K562 (cell line): ENCODE results near the gene PRSS53. TPM values are rescaled to one million over a fixed set of nuclear protein-coding genes. Genes with fewer than 3 reads are reported as not detected.

Source experiments
- ARID3A ChIP-seq: IDR thresholded peaks from 2 replicates; pipeline ENCODE4 v1.6.1; 2012; ENCODE audit warnings: low read depth, low read length, improper control_type of control experiment, borderline replicate concordance
- ATF7 ChIP-seq: fragments of 450-650 bp; IDR thresholded peaks from 2 replicates; pipeline ENCODE4 v1.7.1; 2014; ENCODE audit warnings: mild to moderate bottlenecking, moderate library complexity
- BCLAF1 ChIP-seq, 2 experiments: fragments of 450-650 bp in 1 of 2; IDR thresholded peaks; 2 replicates each; pipeline ENCODE4 v1.6.1; 2011 to 2017; ENCODE audit warnings: low read depth in 2 of 2, antibody characterized with exemption in 1 of 2, borderline replicate concordance in 1 of 2, low read length in 1 of 2, mild to moderate bottlenecking in 1 of 2, mixed read lengths in 1 of 2; ENCODE audit not compliant: control insufficient read depth in 1 of 2
- CHD4 ChIP-seq: fragments of 200-600 bp; sonication (generic); IDR thresholded peaks from 3 replicates; pipeline ENCODE4 v1.6.1; 2012; ENCODE audit warnings: low read depth, mild to moderate bottlenecking, mixed read lengths, low read length, inconsistent platforms; ENCODE audit not compliant: insufficient read depth, insufficient replicate concordance, poor library complexity, severe bottlenecking
- FOXJ2 ChIP-seq: fragments of 200-800 bp; sonication (Bioruptor generic); IDR thresholded peaks from 2 replicates; pipeline ENCODE4 v1.6.1; 2016; ENCODE audit warnings: missing genetic modification characterization, missing compliant biosample characterization
- FOXK2 ChIP-seq, 2 experiments: fragments of 450-650 bp; IDR thresholded peaks in 1 of 2; conservative IDR thresholded peaks in 1 of 2; 2 replicates each; pipeline ENCODE4 v1.6.1; 2016; ENCODE audit warnings: low read depth in 2 of 2, mild to moderate bottlenecking in 1 of 2
- HCFC1 ChIP-seq: IDR thresholded peaks from 2 replicates; pipeline ENCODE4 v1.6.1; 2012; ENCODE audit warnings: low read depth, low read length, improper control_type of control experiment
- HDAC1 ChIP-seq, 2 experiments: fragments of 450-650 bp; IDR thresholded peaks; 2 replicates each; pipeline ENCODE4 v1.6.1; 2016 to 2017; ENCODE audit warnings: inconsistent platforms in 1 of 2, mild to moderate bottlenecking in 1 of 2, moderate library complexity in 1 of 2
- HMG20A ChIP-seq: fragments of 450-650 bp; formaldehyde crosslinking; conservative IDR thresholded peaks from 2 replicates; pipeline ENCODE4 v1.4.0; 2020; ENCODE audit warnings: mild to moderate bottlenecking, mixed read lengths
- PYGO2 ChIP-seq: fragments of 450-650 bp; IDR thresholded peaks from 2 replicates; pipeline ENCODE4 v1.6.1; 2016; ENCODE audit warnings: mild to moderate bottlenecking, missing genetic modification characterization, moderate library complexity, missing compliant biosample characterization
- TEAD2 ChIP-seq: fragments of 450-650 bp; IDR thresholded peaks from 2 replicates; pipeline ENCODE4 v1.6.1; 2016; ENCODE audit warnings: missing genetic modification characterization, control low read depth, missing compliant biosample characterization
- THRAP3 ChIP-seq: fragments of 450-650 bp; IDR thresholded peaks from 2 replicates; pipeline ENCODE4 v1.6.1; 2016; ENCODE audit warnings: mild to moderate bottlenecking, inconsistent platforms, borderline replicate concordance
- ZBTB49 ChIP-seq: sonication (generic); formaldehyde crosslinking; IDR thresholded peaks from 2 replicates; pipeline ENCODE4 v1.8.0; 2022; ENCODE audit warnings: missing genetic modification reagents, mild to moderate bottlenecking, borderline replicate concordance
- ZC3H8 ChIP-seq: fragments of 450-650 bp; IDR thresholded peaks from 2 replicates; pipeline ENCODE4 v1.6.1; 2017
- ZNF518B ChIP-seq: fragments of 250-450 bp; sonication (Bioruptor Pico); IDR thresholded peaks from 2 replicates; pipeline ENCODE4 v1.5.0; 2021; ENCODE audit warnings: mild to moderate bottlenecking, moderate library complexity
- polyA plus RNA-seq, 8 experiments: library from polyadenylated mRNA; depleted of rRNA in 4 of 8; stranded (reverse) in 5 of 8; unstranded in 3 of 8; fragments of >200 nt; fragmentation: Nextera tagmentation in 2 of 8; fragmentation: Illumina TruSeq in 1 of 8; extraction: Ambion mirVana in 2 of 8; extraction: Trizol in 1 of 8; gene quantifications; 2 replicates each; pipeline versions ENCODE4 v1.2.1 to v1.2.3, GENCODE V29; 2011 to 2014; ENCODE audit warnings: inconsistent platforms in 1 of 8, missing spikeins in 1 of 8
- total RNA-seq, 7 experiments: library from RNA; depleted of rRNA in 6 of 7; stranded (reverse); fragments of >200 nt in 6 of 7; fragmentation: Illumina TruSeq in 2 of 7; extraction: Trizol in 2 of 7; gene quantifications; 2 replicates each; pipeline versions ENCODE4 v1.2.1 to v1.2.3, GENCODE V29; 2011 to 2021; ENCODE audit warnings: low replicate concordance in 1 of 7

PRSS53 gene
- total and polyA plus RNA-seq, 9 of the 15 experiments (the other 6 are each of a cell fraction or from before 2014, with no cell fraction given), result 0.40 to 1.9 (median 0.78) TPM; not detected in 2

GRCh38 chr16:31128711-31129567, 40.2 kb upstream of the PRSS53 start (continued):
- TF ChIP-seq BCLAF1 (IDR thresholded peaks at IDR 0.05; ENCODE audit: borderline replicate concordance in 1 of 2, control insufficient read depth in 1 of 2, low read depth in 2 of 2, low read length in 1 of 2) (no peak), ZNF518B (no peak), CHD4 (no peak), FOXJ2 (tag) (no peak), HMG20A (CRISPR knock-in tag) (no peak), THRAP3 (no peak), ATF7 (peak; percentile 55; the same call in 1 of the 2 replicates), HDAC1 (IDR thresholded peaks at IDR 0.05) (0 out of 4 replicates have a peak, but pooled peaks of 1 of the 2 experiments have one; percentile 38), ARID3A (no peak), FOXK2 (conservative IDR thresholded peaks at IDR 0.05 in 1 of 2, IDR thresholded peaks at IDR 0.05 in 1 of 2; ENCODE audit: low read depth in 2 of 2) (peak; percentile 67 to 72), ZC3H8 (no peak), TEAD2 (tag) (no peak), PYGO2 (tag) (no peak), HCFC1 (no peak), ZBTB49 (no peak)
